Measurements from ENCODE around the gene ZNF219. TPM values are rescaled to one million over a fixed set of nuclear protein-coding genes. Genes with fewer than 3 reads are reported as not detected.
A peak's percentile ranks its signal among the peaks of the same experiment; 100 is the strongest.

Gene ZNF219
- total and polyA plus RNA-seq, 2 of the 13 experiments (the other 11 are each of a cell fraction or from before 2014, with no cell fraction given) = 34.5 to 36.6 TPM

DNA sequence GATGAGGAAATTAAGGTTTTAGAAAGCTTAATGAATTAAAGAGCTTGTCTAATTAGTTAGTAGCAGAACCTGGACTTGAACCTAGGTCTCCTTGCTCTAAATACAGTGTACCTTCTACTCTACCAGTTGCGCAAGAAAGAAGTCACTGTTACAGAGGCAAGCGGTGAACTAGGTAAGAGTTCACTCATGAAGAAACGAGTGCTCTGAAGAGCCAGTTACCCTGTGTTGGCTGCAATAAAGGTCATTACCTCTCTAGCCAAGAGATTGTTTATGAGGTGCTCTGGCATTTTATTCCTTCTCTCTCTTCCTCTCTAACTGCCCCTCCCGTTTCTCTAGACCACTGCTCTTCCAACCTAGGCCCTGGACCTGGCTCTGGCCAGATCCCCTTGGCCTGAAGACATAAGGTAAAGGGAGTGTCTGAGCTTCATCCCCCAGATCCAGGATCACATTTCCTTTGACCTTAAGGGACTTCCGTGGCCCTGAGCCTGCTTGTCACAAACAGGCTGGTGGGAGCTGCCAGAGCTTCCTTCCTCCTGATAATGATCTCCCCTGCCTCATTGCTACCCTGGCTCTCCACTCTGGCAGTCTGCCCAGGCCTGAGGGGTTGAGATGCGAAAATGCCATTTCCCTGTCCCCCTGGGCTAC lies 54.4 kb downstream of the ZNF219 start (continued):
- TF ChIP-seq MZF1 (CRISPR knock-in tag; IDR thresholded peaks at IDR 0.05; ENCODE audit: borderline replicate concordance) (no peak), ELK4 (CRISPR knock-in tag; IDR thresholded peaks at IDR 0.05; ENCODE audit: borderline replicate concordance) (no peak), SUZ12 (IDR thresholded peaks at IDR 0.05; ENCODE audit: low read depth, low read length) (no peak), KDM2A (CRISPR knock-in tag; IDR thresholded peaks at IDR 0.05; ENCODE audit: borderline replicate concordance, low read depth) (peak; percentile 31; the same call in 1 of the 2 replicates), ZNF850 (CRISPR knock-in tag; conservative IDR thresholded peaks at IDR 0.05) (no peak), ZNF615 (CRISPR knock-in tag; IDR thresholded peaks at IDR 0.05; ENCODE audit: borderline replicate concordance) (no peak), ZNF235 (CRISPR knock-in tag; IDR thresholded peaks at IDR 0.05; ENCODE audit: borderline replicate concordance) (no peak), NFYC (CRISPR knock-in tag; IDR thresholded peaks at IDR 0.05) (no peak), NFE2 (CRISPR knock-in tag; IDR thresholded peaks at IDR 0.05) (no peak), ATF6 (CRISPR knock-in tag; conservative IDR thresholded peaks at IDR 0.05) (no peak), ZNF44 (CRISPR knock-in tag; IDR thresholded peaks at IDR 0.05) (no peak), ESRRA (CRISPR knock-in tag; IDR thresholded peaks at IDR 0.05; ENCODE audit: low read depth) (no peak; the same call in 1 of the 2 replicates), BCL3 (CRISPR knock-in tag; IDR thresholded peaks at IDR 0.05) (no peak), ZFP41 (CRISPR knock-in tag; IDR thresholded peaks at IDR 0.05; ENCODE audit: borderline replicate concordance) (no peak)
- TF ChIP-seq, protein P1, sequence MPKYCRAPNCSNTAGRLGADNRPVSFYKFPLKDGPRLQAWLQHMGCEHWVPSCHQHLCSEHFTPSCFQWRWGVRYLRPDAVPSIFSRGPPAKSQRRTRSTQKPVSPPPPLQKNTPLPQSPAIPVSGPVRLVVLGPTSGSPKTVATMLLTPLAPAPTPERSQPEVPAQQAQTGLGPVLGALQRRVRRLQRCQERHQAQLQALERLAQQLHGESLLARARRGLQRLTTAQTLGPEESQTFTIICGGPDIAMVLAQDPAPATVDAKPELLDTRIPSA (CRISPR knock-in tag; IDR thresholded peaks at IDR 0.05; ENCODE audit: borderline replicate concordance) = no peak
- TF ChIP-seq, protein P2, sequence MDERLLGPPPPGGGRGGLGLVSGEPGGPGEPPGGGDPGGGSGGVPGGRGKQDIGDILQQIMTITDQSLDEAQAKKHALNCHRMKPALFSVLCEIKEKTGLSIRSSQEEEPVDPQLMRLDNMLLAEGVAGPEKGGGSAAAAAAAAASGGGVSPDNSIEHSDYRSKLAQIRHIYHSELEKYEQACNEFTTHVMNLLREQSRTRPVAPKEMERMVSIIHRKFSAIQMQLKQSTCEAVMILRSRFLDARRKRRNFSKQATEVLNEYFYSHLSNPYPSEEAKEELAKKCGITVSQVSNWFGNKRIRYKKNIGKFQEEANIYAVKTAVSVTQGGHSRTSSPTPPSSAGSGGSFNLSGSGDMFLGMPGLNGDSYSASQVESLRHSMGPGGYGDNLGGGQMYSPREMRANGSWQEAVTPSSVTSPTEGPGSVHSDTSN (CRISPR knock-in tag; IDR thresholded peaks at IDR 0.05) = no peak
- TF ChIP-seq, protein P3, sequence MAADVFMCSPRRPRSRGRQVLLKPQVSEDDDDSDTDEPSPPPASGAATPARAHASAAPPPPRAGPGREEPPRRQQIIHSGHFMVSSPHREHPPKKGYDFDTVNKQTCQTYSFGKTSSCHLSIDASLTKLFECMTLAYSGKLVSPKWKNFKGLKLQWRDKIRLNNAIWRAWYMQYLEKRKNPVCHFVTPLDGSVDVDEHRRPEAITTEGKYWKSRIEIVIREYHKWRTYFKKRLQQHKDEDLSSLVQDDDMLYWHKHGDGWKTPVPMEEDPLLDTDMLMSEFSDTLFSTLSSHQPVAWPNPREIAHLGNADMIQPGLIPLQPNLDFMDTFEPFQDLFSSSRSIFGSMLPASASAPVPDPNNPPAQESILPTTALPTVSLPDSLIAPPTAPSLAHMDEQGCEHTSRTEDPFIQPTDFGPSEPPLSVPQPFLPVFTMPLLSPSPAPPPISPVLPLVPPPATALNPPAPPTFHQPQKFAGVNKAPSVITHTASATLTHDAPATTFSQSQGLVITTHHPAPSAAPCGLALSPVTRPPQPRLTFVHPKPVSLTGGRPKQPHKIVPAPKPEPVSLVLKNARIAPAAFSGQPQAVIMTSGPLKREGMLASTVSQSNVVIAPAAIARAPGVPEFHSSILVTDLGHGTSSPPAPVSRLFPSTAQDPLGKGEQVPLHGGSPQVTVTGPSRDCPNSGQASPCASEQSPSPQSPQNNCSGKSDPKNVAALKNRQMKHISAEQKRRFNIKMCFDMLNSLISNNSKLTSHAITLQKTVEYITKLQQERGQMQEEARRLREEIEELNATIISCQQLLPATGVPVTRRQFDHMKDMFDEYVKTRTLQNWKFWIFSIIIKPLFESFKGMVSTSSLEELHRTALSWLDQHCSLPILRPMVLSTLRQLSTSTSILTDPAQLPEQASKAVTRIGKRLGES (CRISPR knock-in tag; IDR thresholded peaks at IDR 0.05; ENCODE audit: borderline replicate concordance) = no peak

All from HepG2 (cell line).